Neural cell (in vitro differentiated cells): ENCODE measurements around the gene CEP85. TPM values are rescaled to one million over a fixed set of nuclear protein-coding genes. Genes with fewer than 3 reads are reported as not detected.

Source experiments
- H2AFZ ChIP-seq: fragments of 200-600, 300-800 bp; sonication (generic), shearing (Covaris generic); 2 replicates; pipeline ENCODE4 v1.6.0; 2014; ENCODE audit warnings: low read depth, mild to moderate bottlenecking, antibody characterized with exemption, low read length, moderate library complexity
- H3F3A ChIP-seq: fragments of 200-600 bp; shearing (Covaris generic); 2 replicates; pipeline ENCODE4 v1.6.1; 2016; ENCODE audit warnings: mild to moderate bottlenecking, moderate library complexity, mixed read lengths, antibody characterized with exemption, low read length; ENCODE audit not compliant: insufficient read depth, poor library complexity, severe bottlenecking
- H3K27ac ChIP-seq: fragments of 200-600, 300-800 bp; sonication (generic), shearing (Covaris generic); 2 replicates; pipeline ENCODE4 v1.5.1; 2014; ENCODE audit warnings: mild to moderate bottlenecking, low read length, moderate library complexity
- H3K27me3 ChIP-seq: fragments of 300-800, 200-600 bp; sonication (generic), shearing (Covaris generic); 2 replicates; pipeline ENCODE4 v1.6.0; 2014; ENCODE audit warnings: mild to moderate bottlenecking, low read depth, low read length, moderate library complexity; ENCODE audit not compliant: insufficient read depth
- H3K36me3 ChIP-seq: fragments of 300-800, 200-600 bp; sonication (generic), shearing (Covaris generic); 2 replicates; pipeline ENCODE4 v1.5.1; 2014; ENCODE audit warnings: mild to moderate bottlenecking, antibody characterized with exemption, low read length, moderate library complexity; ENCODE audit not compliant: insufficient read depth
- H3K4me2 ChIP-seq: fragments of 300-800, 200-600 bp; sonication (generic), shearing (Covaris generic); 2 replicates; pipeline ENCODE4 v1.6.0; 2014; ENCODE audit warnings: mild to moderate bottlenecking, low read length
- H3K4me3 ChIP-seq: fragments of 300-800, 200-600 bp; sonication (generic), shearing (Covaris generic); 2 replicates; pipeline ENCODE4 v1.5.1; 2014; ENCODE audit warnings: mild to moderate bottlenecking, low read length, moderate library complexity
- H3K79me2 ChIP-seq: fragments of 200-600 bp; shearing (Covaris generic); replicated peaks from 2 replicates; pipeline ENCODE4 v1.6.0; 2014; ENCODE audit warnings: mild to moderate bottlenecking, low read length, moderate library complexity; ENCODE audit not compliant: insufficient read depth
- H3K9ac ChIP-seq: fragments of 300-800, 200-600 bp; sonication (generic), shearing (Covaris generic); 2 replicates; pipeline ENCODE4 v1.6.1; 2016; ENCODE audit warnings: mild to moderate bottlenecking, low read length, mixed read lengths
- H3K9me2 ChIP-seq: fragments of 200-600 bp; shearing (Covaris generic); 2 replicates; pipeline ENCODE4 v1.6.1; 2016; ENCODE audit warnings: mild to moderate bottlenecking, low read length, mixed read lengths; ENCODE audit not compliant: insufficient read depth
- H3K9me3 ChIP-seq: fragments of 200-600, 300-800 bp; sonication (generic), shearing (Covaris generic); 2 replicates; pipeline ENCODE4 v1.6.1; 2016; ENCODE audit warnings: mild to moderate bottlenecking, mixed run types, low read length, moderate library complexity, mixed read lengths
- H4K20me1 ChIP-seq: fragments of 200-600 bp; shearing (Covaris generic); 2 replicates; pipeline ENCODE4 v1.6.1; 2016; ENCODE audit warnings: mild to moderate bottlenecking, mixed run types; ENCODE audit not compliant: insufficient read depth
- CTCF ChIP-seq: fragments of 450-650 bp; IDR thresholded peaks from 2 replicates; pipeline ENCODE4 v1.5.1; 2014; ENCODE audit warnings: antibody characterized with exemption, mild to moderate bottlenecking, moderate library complexity; ENCODE audit not compliant: poor library complexity, severe bottlenecking
- EP300 ChIP-seq: fragments of 450-650 bp; conservative IDR thresholded peaks from 2 replicates; pipeline ENCODE4 v1.6.1; 2014; ENCODE audit warnings: antibody characterized with exemption, mild to moderate bottlenecking, moderate library complexity; ENCODE audit not compliant: poor library complexity, severe bottlenecking
- EZH2 ChIP-seq: fragments of 200-600, 300-800 bp; shearing (Covaris generic), sonication (generic); IDR thresholded peaks from 2 replicates; pipeline ENCODE4 v1.6.1; 2014; ENCODE audit warnings: antibody characterized with exemption, low read length, borderline replicate concordance, mild to moderate bottlenecking; ENCODE audit not compliant: insufficient read depth, poor library complexity, severe bottlenecking
- MXI1 ChIP-seq: fragments of 450-650 bp; conservative IDR thresholded peaks from 2 replicates; pipeline ENCODE4 v1.6.1; 2014; ENCODE audit warnings: antibody characterized with exemption, mild to moderate bottlenecking; ENCODE audit not compliant: poor library complexity, severe bottlenecking
- POLR2AphosphoS5 ChIP-seq: IDR thresholded peaks from 2 replicates; pipeline ENCODE4 v1.6.1; 2012
- RAD21 ChIP-seq: fragments of 450-650 bp; conservative IDR thresholded peaks from 2 replicates; pipeline ENCODE4 v1.6.1; 2014; ENCODE audit warnings: antibody characterized with exemption, mild to moderate bottlenecking, moderate library complexity
- REST ChIP-seq: IDR thresholded peaks from 2 replicates; pipeline ENCODE4 v1.6.1; 2012; ENCODE audit warnings: borderline replicate concordance
- SMC3 ChIP-seq: fragments of 450-650 bp; conservative IDR thresholded peaks from 2 replicates; pipeline ENCODE4 v1.6.1; 2014; ENCODE audit warnings: antibody characterized with exemption, mild to moderate bottlenecking, moderate library complexity; ENCODE audit not compliant: poor library complexity
- TAF1 ChIP-seq: IDR thresholded peaks from 2 replicates; pipeline ENCODE4 v1.6.1; 2012; ENCODE audit warnings: low read depth
- polyA plus RNA-seq: library from polyadenylated mRNA; depleted of rRNA; stranded (reverse); fragments of >200 nt; gene quantifications from 2 replicates; pipeline ENCODE4 v1.2.3, GENCODE V29; 2014

CEP85 gene
- polyA plus RNA-seq, 1 donor from 2014 or later: 20.5 TPM

DNA sequence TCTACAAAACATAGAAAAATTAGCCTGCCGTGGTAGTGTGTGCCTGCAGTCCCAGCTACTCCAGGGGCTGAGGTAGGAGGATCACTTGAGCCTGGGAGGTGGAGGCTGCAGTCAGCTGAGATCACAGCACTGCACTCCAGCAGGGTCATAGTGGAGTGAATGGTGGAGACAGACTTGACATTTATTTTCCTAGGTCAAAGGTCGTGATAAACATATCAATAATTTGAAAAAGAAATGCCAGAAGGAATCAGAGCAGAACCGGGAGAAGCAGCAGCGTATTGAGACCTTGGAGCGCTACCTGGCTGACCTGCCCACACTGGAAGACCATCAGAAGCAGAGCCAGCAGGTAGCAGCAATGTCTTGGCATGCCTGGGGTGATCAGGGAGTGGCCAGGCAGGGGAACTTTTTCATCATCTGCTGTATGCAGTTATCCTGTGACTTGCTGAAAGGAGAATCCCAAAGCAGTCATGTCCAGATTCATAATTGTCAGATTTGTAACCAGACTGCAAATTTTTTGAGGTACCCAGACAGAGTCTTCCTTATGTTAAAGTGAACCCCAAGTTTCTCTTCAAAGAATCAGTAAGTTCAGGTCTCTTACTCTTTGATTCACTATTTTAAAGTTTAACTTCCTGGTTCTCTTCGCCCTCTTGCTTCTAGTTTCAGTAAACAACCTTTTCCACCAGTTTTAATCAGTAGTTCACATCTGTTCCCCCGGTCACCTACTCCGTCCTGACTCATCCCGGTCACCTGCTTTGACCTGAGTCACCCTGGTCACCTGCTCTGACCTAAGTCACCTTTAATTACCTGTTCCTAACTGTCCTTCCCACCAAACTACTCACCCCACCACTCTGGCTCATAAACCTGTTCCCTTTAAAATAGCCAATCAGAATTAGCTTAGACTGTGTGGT lies 34.5 kb downstream of the CEP85 start:
- Histone ChIP-seq H3K9ac (no peak overlapping the region), H3K4me2 (no peak overlapping the region), H4K20me1 (no peaks in the 10 kb centered on the region), H2AFZ (no peak overlapping the region), H3K36me3 (no peaks in the 10 kb centered on the region), H3K27me3 (no peaks in the 10 kb centered on the region), H3K79me2 (no peaks in the 10 kb centered on the region), H3K27ac (no peak overlapping the region), H3K9me3 (no peaks in the 10 kb centered on the region), H3F3A (no peaks in the 10 kb centered on the region), H3K4me3 (no peak overlapping the region), H3K9me2 (no peaks in the 10 kb centered on the region)
- TF ChIP-seq EP300: no peak
- TF ChIP-seq SMC3: no peak
- TF ChIP-seq TAF1: no peak
- no peak for TF ChIP-seq REST
- no peak for TF ChIP-seq MXI1
- no peak for TF ChIP-seq POLR2AphosphoS5
- TF ChIP-seq RAD21: no peak
- no peak for TF ChIP-seq CTCF
- TF ChIP-seq EZH2: no peak

DNA sequence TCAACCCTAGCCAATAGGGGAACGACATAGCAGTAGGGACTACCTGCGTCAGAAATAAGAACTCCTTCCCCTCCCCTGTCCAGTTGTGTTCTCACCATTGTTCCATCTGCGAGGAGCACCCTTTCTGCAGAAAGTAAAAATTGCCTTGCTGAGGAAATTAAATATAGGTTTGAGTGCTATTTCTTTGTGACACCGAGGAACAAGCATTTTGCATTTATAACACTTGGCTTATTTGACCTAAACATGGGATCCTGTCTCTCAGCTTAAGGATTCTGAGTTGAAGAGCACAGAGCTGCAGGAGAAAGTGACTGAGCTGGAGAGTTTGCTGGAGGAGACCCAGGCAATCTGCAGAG lies 35.2 kb downstream of the CEP85 start:
- no peak overlapping the region for H2AFZ ChIP-seq
- no peak for TF ChIP-seq REST
- TF ChIP-seq MXI1: no peak
- no peak for TF ChIP-seq SMC3
- TF ChIP-seq RAD21: no peak
- TF ChIP-seq EP300: no peak
- no peak for TF ChIP-seq POLR2AphosphoS5
- TF ChIP-seq EZH2: no peak
- TF ChIP-seq TAF1: no peak
- TF ChIP-seq CTCF: no peak
- no peaks in the 10 kb centered on the region for H3K9me2 ChIP-seq
- H3K4me3 ChIP-seq: no peak overlapping the region
- H3F3A ChIP-seq: no peaks in the 10 kb centered on the region
- no peak overlapping the region for H3K9ac ChIP-seq
- no peaks in the 10 kb centered on the region for H3K27me3 ChIP-seq
- H3K27ac ChIP-seq: no peak overlapping the region
- H3K4me2 ChIP-seq: no peak overlapping the region
- H3K9me3 ChIP-seq: no peaks in the 10 kb centered on the region
- no peaks in the 10 kb centered on the region for H3K36me3 ChIP-seq
- H3K79me2 ChIP-seq: no peaks in the 10 kb centered on the region
- no peaks in the 10 kb centered on the region for H4K20me1 ChIP-seq
